Panc1 (cell line): ENCODE measurements around the gene OPRD1. TPM values are rescaled to one million over a fixed set of nuclear protein-coding genes. Genes with fewer than 3 reads are reported as not detected.

Experiments
- ATAC-seq: fragments of 200-7000 bp; cut with Tn5 transposase; 2 replicates; pipeline ENCODE4 v1.9.1; 2020; ENCODE audit warnings: mild to moderate bottlenecking, moderate library complexity
- Bru-seq: library from RNA; stranded (reverse); fragments of 400-500 nt; gene quantifications from one replicate; lab custom pipeline; 2021; lab: Mats Ljungman, UMichigan
- BruChase-seq, 2 experiments: library from RNA; stranded (reverse); fragments of 400-500 nt; gene quantifications; one replicate each; lab custom pipeline; 2021; lab: Mats Ljungman, UMichigan
- BruUV-seq: library from RNA; stranded (reverse); fragments of 400-500 nt; replicated peaks from 2 replicates; lab custom pipeline; 2021; lab: Mats Ljungman, UMichigan
- CTCF ChIA-PET: fragments of 300-600 bp; sonication (Branson Sonifier 250); formaldehyde crosslinking; loops from one replicate; lab custom pipeline; 2022; ENCODE audit warnings: antibody characterized with exemption; lab: Charles Lee
- POLR2A ChIA-PET: fragments of 300-600 bp; sonication (Branson Sonifier 250); formaldehyde crosslinking; loops from one replicate; lab custom pipeline; 2022; ENCODE audit warnings: antibody characterized with exemption; lab: Charles Lee
- DNase-seq: peaks from one replicate; pipeline ENCODE4 v3.0.0-alpha.2; 2010; ENCODE audit warnings: low read depth, low spot score
- H3K27ac ChIP-seq: 2 replicates; pipeline ENCODE4 v1.5.1; 2011; ENCODE audit warnings: mild to moderate bottlenecking, low read length, inconsistent platforms
- H3K27me3 ChIP-seq: fragments of 200-500 bp; sonication (Bioruptor generic); 2 replicates; pipeline ENCODE4 v1.6.0; 2014; ENCODE audit warnings: low read length, inconsistent platforms; ENCODE audit not compliant: control insufficient read depth, insufficient read depth
- H3K36me3 ChIP-seq: fragments of 200-500 bp; sonication (Bioruptor generic); 2 replicates; pipeline ENCODE4 v1.5.1; 2014; ENCODE audit warnings: inconsistent platforms, mild to moderate bottlenecking, low read length, moderate library complexity; ENCODE audit not compliant: control insufficient read depth, insufficient read depth
- H3K4me1 ChIP-seq: 2 replicates; pipeline ENCODE4 v1.5.1; 2011; ENCODE audit warnings: inconsistent platforms, mild to moderate bottlenecking, low read length, moderate library complexity; ENCODE audit not compliant: control insufficient read depth, insufficient read depth
- H3K4me3 ChIP-seq, 2 experiments: 2 replicates each; pipeline ENCODE4 v1.5.1; 2011 to 2012; ENCODE audit warnings: low read depth in 2 of 2, low read length in 2 of 2, mild to moderate bottlenecking in 2 of 2, inconsistent platforms in 1 of 2, moderate library complexity in 1 of 2
- H3K9me3 ChIP-seq: fragments of 200-500 bp; sonication (Bioruptor generic); 2 replicates; pipeline ENCODE4 v1.5.1; 2014; ENCODE audit warnings: low read depth, mild to moderate bottlenecking, inconsistent platforms, low read length, moderate library complexity; ENCODE audit not compliant: control insufficient read depth, insufficient read depth
- CTCF ChIP-seq: fragments of 450-650 bp; IDR thresholded peaks from 2 replicates; pipeline ENCODE4 v1.5.1; 2017; ENCODE audit warnings: mild to moderate bottlenecking
- POLR2AphosphoS5 ChIP-seq: IDR thresholded peaks from 2 replicates; pipeline ENCODE4 v1.6.1; 2012; ENCODE audit warnings: mild to moderate bottlenecking, low read depth, low read length, moderate library complexity
- SIN3A ChIP-seq: IDR thresholded peaks from 2 replicates; pipeline ENCODE4 v1.6.1; 2012; ENCODE audit warnings: low read depth, mild to moderate bottlenecking, low read length, moderate library complexity, borderline replicate concordance; ENCODE audit not compliant: insufficient read depth
- TCF7L2 ChIP-seq: IDR thresholded peaks from 2 replicates; pipeline ENCODE4 v1.6.1; 2011; ENCODE audit warnings: mild to moderate bottlenecking, low read depth, low read length, inconsistent platforms
- in situ Hi-C: cut with HindIII; loops from 2 replicates; pipeline ENCODE4 v1.10.0; 2016; ENCODE audit warnings: low sequenced_read_pairs, low pct_unique_long_range_greater_than_20kb
- intact Hi-C: fragments of 100-400 bp; cut with micrococcal nuclease; formaldehyde crosslinking; loops from one replicate; pipeline ENCODE4 v1.10.0; 2022; ENCODE audit not compliant: unreplicated experiment
- long read RNA-seq: library from polyadenylated mRNA; unstranded; transcript quantifications from one replicate; pipeline ENCODE4 v2.0.0, GENCODE V29; 2021; ENCODE audit not compliant: unreplicated experiment
- polyA plus RNA-seq: library from polyadenylated mRNA; unstranded; fragments of >200 nt; gene quantifications from one replicate; pipeline ENCODE4 v1.2.1, GENCODE V29; 2012; ENCODE audit warnings: missing spikeins; ENCODE audit not compliant: insufficient read length
- total RNA-seq: library from RNA; stranded (reverse); gene quantifications from one replicate; pipeline ENCODE4 v1.2.1, GENCODE V29; 2021; ENCODE audit not compliant: unreplicated experiment
- TF ChIP-seq, protein P1 (sequence below), 2 experiments: IDR thresholded peaks; 2 replicates each; pipeline ENCODE4 v1.6.1; 2011 to 2012; ENCODE audit warnings: low read depth in 2 of 2, control low read depth in 1 of 2, low read length in 1 of 2, mild to moderate bottlenecking in 1 of 2, moderate library complexity in 1 of 2; ENCODE audit not compliant: insufficient read depth in 1 of 2

OPRD1 gene
- total RNA-seq: 5.4 TPM
- 2.3 TPM for polyA plus RNA-seq
- Bru-seq, nascent RNA: percentile 43 among the genes with signal in this experiment
- percentile 47 among the genes with signal in this experiment for BruChase-seq, experiment 1, labeled RNA remaining after a 2-hour chase
- percentile 54 among the genes with signal in this experiment for BruChase-seq, experiment 2, labeled RNA remaining after a 6-hour chase
- long read RNA-seq, full-length matches to known transcripts: 3 of 9 reads
- long read RNA-seq, partial matches to known transcripts: 1 of 9 reads
- long read RNA-seq, other reads (novel, unspliced or antisense): 5 of 9 reads

- Histone ChIP-seq H3K27me3 (peaks cover 9% of the 10 kb centered on the region), H3K27ac (no peak within 1 kb of the TSS), H3K4me1 (peaks cover 20% of the 10 kb centered on the region), H3K9me3 (no peaks in the 10 kb centered on the region), H3K36me3 (no peaks in the 10 kb centered on the region), H3K4me3 (peak within 1 kb of the TSS; percentile 24 to 25; a peak in 2 of 4 replicates)
- ATAC-seq (peak; percentile 52), DNase-seq (no peak)
- in situ Hi-C loops (no loop called here), intact Hi-C loops (no loop called here)
- ChIA-PET POLR2A (no interaction called here), CTCF (no interaction called here)
- no TSS peak for BruUV-seq
- TF ChIP-seq, protein P1, sequence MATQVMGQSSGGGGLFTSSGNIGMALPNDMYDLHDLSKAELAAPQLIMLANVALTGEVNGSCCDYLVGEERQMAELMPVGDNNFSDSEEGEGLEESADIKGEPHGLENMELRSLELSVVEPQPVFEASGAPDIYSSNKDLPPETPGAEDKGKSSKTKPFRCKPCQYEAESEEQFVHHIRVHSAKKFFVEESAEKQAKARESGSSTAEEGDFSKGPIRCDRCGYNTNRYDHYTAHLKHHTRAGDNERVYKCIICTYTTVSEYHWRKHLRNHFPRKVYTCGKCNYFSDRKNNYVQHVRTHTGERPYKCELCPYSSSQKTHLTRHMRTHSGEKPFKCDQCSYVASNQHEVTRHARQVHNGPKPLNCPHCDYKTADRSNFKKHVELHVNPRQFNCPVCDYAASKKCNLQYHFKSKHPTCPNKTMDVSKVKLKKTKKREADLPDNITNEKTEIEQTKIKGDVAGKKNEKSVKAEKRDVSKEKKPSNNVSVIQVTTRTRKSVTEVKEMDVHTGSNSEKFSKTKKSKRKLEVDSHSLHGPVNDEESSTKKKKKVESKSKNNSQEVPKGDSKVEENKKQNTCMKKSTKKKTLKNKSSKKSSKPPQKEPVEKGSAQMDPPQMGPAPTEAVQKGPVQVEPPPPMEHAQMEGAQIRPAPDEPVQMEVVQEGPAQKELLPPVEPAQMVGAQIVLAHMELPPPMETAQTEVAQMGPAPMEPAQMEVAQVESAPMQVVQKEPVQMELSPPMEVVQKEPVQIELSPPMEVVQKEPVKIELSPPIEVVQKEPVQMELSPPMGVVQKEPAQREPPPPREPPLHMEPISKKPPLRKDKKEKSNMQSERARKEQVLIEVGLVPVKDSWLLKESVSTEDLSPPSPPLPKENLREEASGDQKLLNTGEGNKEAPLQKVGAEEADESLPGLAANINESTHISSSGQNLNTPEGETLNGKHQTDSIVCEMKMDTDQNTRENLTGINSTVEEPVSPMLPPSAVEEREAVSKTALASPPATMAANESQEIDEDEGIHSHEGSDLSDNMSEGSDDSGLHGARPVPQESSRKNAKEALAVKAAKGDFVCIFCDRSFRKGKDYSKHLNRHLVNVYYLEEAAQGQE (IDR thresholded peaks at IDR 0.05; ENCODE audit: insufficient read depth in 1 of 2, low read depth in 2 of 2, low read length in 1 of 2): no peak
- TF ChIP-seq TCF7L2 (no peak), CTCF (no peak)
Measured at GRCh38 chr1:28811766-28812668, at the start of gene OPRD1. Gene OPRD1 (plus strand): TSS chr1:28812170. CDS start chr1:28812384, 214 bp downstream.

GRCh38 chr1:28766532-28767183 is 45.3 kb upstream of the OPRD1 start:
- in situ Hi-C loops: no loop called here
- H3K36me3 ChIP-seq: peaks cover 14% of the 10 kb centered on the region
- H3K4me3 ChIP-seq: no peak overlapping the region
- CTCF ChIA-PET: no interaction called here
- ATAC-seq (no peak), DNase-seq (no peak)
- H3K9me3 ChIP-seq: no peaks in the 10 kb centered on the region
- H3K27ac ChIP-seq: no peak overlapping the region
- POLR2A ChIA-PET: no interaction called here
- TF ChIP-seq, protein P1 (IDR thresholded peaks at IDR 0.05; ENCODE audit: insufficient read depth in 1 of 2, low read depth in 2 of 2, low read length in 1 of 2): no peak
- no peak for TF ChIP-seq SIN3A
- no peak for TF ChIP-seq POLR2AphosphoS5
- no peak for TF ChIP-seq CTCF
- no peak for TF ChIP-seq TCF7L2
- intact Hi-C loops: no loop called here
- no peaks in the 10 kb centered on the region for H3K4me1 ChIP-seq
- no TSS peak for BruUV-seq
- no peaks in the 10 kb centered on the region for H3K27me3 ChIP-seq
